ENCODE results near the gene TOR2A. TPM values are rescaled to one million over a fixed set of nuclear protein-coding genes. Genes with fewer than 3 reads are reported as not detected.

Gene TOR2A
- total RNA-seq, 2 donors from 2014 or later = 15.7 to 16.7 TPM

DNA sequence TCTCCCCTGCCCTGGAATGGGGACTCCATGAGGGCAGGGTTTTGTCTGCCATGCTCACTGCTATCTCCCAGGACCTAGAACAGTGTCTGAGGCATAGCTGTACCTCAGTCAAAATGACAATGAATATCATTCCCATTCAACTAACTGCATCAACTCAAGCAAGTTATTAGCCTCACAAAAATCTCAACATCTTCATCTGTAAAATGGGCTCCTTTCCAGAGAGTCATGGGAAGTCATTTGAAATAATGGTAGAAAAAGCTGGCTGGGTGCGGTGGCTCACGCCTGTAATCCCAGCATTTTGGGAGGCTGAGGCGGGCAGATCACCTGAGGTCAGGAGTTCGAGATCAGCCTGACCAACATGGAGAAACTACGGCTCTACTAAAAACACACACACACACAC, 34.0 kb upstream of the TOR2A start:
- H3K27ac Mint-ChIP-seq = no peak overlapping the region
- no peaks in the 10 kb centered on the region for H3K9me3 Mint-ChIP-seq
- H3K4me3 ChIP-seq (ENCODE audit: low read length) = no peak overlapping the region
- H3K4me1 ChIP-seq (ENCODE audit: control insufficient read depth, insufficient read depth, low read length) = peaks cover 3% of the 10 kb centered on the region
- 90% methylated on average over 5 of the region's 5 CpGs; no CpG with 5 or more reads in 1 of the 2 experiments for WGBS, 2 experiments (ENCODE audit: insufficient coverage in 1 of 2, insufficient read length in 1 of 2)
- H3K9ac ChIP-seq (ENCODE audit: extremely low read depth, low read length, poor library complexity, severe bottlenecking) = no peak overlapping the region
- TF ChIP-seq, protein P1, sequence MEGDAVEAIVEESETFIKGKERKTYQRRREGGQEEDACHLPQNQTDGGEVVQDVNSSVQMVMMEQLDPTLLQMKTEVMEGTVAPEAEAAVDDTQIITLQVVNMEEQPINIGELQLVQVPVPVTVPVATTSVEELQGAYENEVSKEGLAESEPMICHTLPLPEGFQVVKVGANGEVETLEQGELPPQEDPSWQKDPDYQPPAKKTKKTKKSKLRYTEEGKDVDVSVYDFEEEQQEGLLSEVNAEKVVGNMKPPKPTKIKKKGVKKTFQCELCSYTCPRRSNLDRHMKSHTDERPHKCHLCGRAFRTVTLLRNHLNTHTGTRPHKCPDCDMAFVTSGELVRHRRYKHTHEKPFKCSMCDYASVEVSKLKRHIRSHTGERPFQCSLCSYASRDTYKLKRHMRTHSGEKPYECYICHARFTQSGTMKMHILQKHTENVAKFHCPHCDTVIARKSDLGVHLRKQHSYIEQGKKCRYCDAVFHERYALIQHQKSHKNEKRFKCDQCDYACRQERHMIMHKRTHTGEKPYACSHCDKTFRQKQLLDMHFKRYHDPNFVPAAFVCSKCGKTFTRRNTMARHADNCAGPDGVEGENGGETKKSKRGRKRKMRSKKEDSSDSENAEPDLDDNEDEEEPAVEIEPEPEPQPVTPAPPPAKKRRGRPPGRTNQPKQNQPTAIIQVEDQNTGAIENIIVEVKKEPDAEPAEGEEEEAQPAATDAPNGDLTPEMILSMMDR (conservative IDR thresholded peaks at IDR 0.05) = no peak
- H3K4me1 Mint-ChIP-seq = peaks cover 8% of the 10 kb centered on the region
- H3K9me3 ChIP-seq (ENCODE audit: control insufficient read depth, low read length) = no peaks in the 10 kb centered on the region
- H3K27ac ChIP-seq (ENCODE audit: low read depth, low read length) = no peak overlapping the region
- no peak overlapping the region for H3K4me3 Mint-ChIP-seq
- no peak for DNase-seq
- H3K36me3 ChIP-seq (ENCODE audit: control insufficient read depth, insufficient read depth, low read length) = no peaks in the 10 kb centered on the region
- no peaks in the 10 kb centered on the region for H3K36me3 Mint-ChIP-seq (ENCODE audit: low read depth)
- peaks cover 10% of the 10 kb centered on the region for H3K27me3 Mint-ChIP-seq (ENCODE audit: insufficient read depth)
- no peaks in the 10 kb centered on the region for H3K27me3 ChIP-seq (ENCODE audit: control insufficient read depth, insufficient read depth, low read length, poor library complexity, severe bottlenecking)

DNA sequence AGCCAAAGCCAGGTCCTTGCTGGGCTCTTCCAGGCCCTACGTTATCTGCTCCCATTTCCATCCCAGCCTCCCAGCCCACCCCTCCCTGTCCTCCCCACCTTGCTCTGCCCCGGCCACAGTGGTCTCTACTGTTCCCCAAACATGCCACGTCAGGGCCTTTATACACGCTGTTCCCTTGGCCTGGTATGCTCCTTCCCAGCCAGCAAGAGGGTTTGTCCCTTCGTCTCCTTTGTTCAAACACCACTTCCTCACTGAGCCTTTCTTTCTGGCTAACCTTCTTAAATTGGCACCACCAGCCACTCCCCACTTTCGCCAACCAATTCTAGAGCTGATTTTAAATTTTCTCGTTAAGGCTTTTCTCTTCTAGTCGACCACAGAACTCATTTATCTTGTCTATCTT, 33.6 kb upstream of the TOR2A start:
- no peaks in the 10 kb centered on the region for H3K9me3 ChIP-seq (ENCODE audit: control insufficient read depth, low read length)
- no peak for DNase-seq
- H3K4me3 ChIP-seq (ENCODE audit: low read length) = no peak overlapping the region
- no peak overlapping the region for H3K27ac Mint-ChIP-seq
- 86 to 92% methylated on average over 8 of the region's 8 CpGs for WGBS, 2 experiments (ENCODE audit: insufficient coverage in 1 of 2, insufficient read length in 1 of 2)
- H3K36me3 ChIP-seq (ENCODE audit: control insufficient read depth, insufficient read depth, low read length) = no peaks in the 10 kb centered on the region
- peaks cover 10% of the 10 kb centered on the region for H3K27me3 Mint-ChIP-seq (ENCODE audit: insufficient read depth)
- peaks cover 8% of the 10 kb centered on the region for H3K4me1 Mint-ChIP-seq
- no peak overlapping the region for H3K27ac ChIP-seq (ENCODE audit: low read depth, low read length)
- no peaks in the 10 kb centered on the region for H3K9me3 Mint-ChIP-seq
- no peak overlapping the region for H3K9ac ChIP-seq (ENCODE audit: extremely low read depth, low read length, poor library complexity, severe bottlenecking)
- no peaks in the 10 kb centered on the region for H3K27me3 ChIP-seq (ENCODE audit: control insufficient read depth, insufficient read depth, low read length, poor library complexity, severe bottlenecking)
- TF ChIP-seq, protein P1 (conservative IDR thresholded peaks at IDR 0.05) = no peak
- H3K36me3 Mint-ChIP-seq (ENCODE audit: low read depth) = no peaks in the 10 kb centered on the region
- H3K4me1 ChIP-seq (ENCODE audit: control insufficient read depth, insufficient read depth, low read length) = peaks cover 3% of the 10 kb centered on the region
- H3K4me3 Mint-ChIP-seq = no peak overlapping the region

DNA sequence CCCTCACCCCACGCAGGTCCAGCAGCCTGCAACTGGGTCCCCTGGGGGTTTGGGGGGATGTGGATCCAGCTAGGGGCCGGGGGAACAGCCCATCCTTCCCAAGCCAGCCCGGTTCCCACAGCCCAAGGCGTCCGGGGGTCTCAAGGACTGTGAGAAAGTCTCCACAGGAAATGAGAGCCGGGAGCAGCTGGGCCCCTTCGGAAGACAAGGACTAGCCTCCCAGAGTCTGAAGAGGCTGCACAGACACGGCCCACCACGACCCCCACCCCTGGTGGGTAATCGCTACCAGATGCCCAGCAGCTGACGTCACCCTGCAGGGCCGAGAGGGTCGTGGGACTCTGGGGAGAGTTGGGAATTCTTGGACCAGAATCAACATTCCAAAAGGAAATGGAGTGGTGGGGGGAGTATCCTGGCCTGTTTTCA, 32.8 kb upstream of the TOR2A start:
- no peaks in the 10 kb centered on the region for H3K27me3 ChIP-seq (ENCODE audit: control insufficient read depth, insufficient read depth, low read length, poor library complexity, severe bottlenecking)
- WGBS, 2 experiments (ENCODE audit: insufficient coverage in 1 of 2, insufficient read length in 1 of 2) = 71 to 79% methylated on average over 8 to 13 of the region's 13 CpGs
- H3K9me3 ChIP-seq (ENCODE audit: control insufficient read depth, low read length) = no peaks in the 10 kb centered on the region
- H3K4me1 ChIP-seq (ENCODE audit: control insufficient read depth, insufficient read depth, low read length) = peaks cover 3% of the 10 kb centered on the region
- H3K9me3 Mint-ChIP-seq = no peaks in the 10 kb centered on the region
- H3K36me3 Mint-ChIP-seq (ENCODE audit: low read depth) = no peaks in the 10 kb centered on the region
- peaks cover 8% of the 10 kb centered on the region for H3K27me3 Mint-ChIP-seq (ENCODE audit: insufficient read depth)
- peak overlapping the region; percentile 56 for H3K27ac ChIP-seq (ENCODE audit: low read depth, low read length)
- TF ChIP-seq, protein P1 (conservative IDR thresholded peaks at IDR 0.05) = no peak
- no peak overlapping the region for H3K9ac ChIP-seq (ENCODE audit: extremely low read depth, low read length, poor library complexity, severe bottlenecking)
- DNase-seq = peak; percentile 71
- H3K27ac Mint-ChIP-seq = peak overlapping the region; percentile 72
- peaks cover 8% of the 10 kb centered on the region for H3K4me1 Mint-ChIP-seq
- no peak overlapping the region for H3K4me3 ChIP-seq (ENCODE audit: low read length)
- H3K36me3 ChIP-seq (ENCODE audit: control insufficient read depth, insufficient read depth, low read length) = no peaks in the 10 kb centered on the region
- H3K4me3 Mint-ChIP-seq = no peak overlapping the region
